Measurements from ENCODE around the gene RNLS. TPM values are rescaled to one million over a fixed set of nuclear protein-coding genes. Genes with fewer than 3 reads are reported as not detected.

RNLS gene
- total RNA-seq, 1 donor from 2014 or later: 8.7 TPM

DNA sequence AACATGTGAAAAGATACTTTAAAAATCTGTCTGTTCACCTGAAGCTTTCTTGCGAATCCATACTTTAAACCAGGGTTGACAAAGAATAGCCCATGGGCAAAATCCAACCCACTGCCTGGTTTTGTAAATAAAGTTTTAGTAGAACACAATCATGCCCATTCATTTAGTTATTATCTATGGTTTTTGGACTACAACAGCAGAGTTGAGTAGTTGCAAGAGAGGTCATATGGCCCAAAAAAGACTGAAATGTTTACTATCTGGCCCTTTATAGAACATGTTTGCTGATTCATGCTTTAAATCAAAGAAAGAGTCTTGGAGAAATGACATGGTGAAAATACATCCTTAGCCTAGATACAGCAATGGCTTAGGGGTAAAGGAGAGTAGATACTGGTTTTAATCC lies 356.2 kb downstream of the RNLS start:
- FAIRE-seq: no peak
- TF ChIP-seq CTCF (IDR thresholded peaks at IDR 0.05; ENCODE audit: insufficient read depth, low read length, severe bottlenecking): no peak

DNA sequence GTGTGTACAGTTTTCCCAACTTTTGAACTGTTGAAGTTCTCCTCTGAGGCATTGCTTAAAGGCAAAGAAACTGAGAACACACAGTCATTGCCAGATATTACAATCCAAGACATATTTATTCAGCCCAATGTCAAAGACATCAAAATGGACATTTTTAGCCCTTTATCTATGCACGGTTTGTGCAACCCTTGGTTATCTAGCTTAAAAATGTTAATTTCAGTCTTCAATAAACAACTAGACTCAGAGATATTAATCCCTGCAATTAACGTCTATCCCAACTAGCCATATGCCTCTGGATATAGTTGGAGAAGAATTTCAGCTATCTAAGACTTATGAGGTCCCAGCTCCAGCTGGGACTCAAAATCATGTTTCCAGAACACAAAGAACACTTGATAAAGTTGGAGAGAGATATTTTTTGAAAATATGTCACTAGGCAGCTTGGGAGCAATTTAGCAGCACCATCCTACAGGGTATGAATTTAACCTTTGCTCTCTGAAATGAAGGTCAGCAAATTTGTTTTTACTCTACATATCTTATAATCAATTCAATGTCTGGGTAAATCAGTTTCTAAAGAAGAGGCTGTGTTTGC lies 357.0 kb downstream of the RNLS start:
- Histone ChIP-seq H3K4me3 (ENCODE audit: low read depth, low read length) (no peak overlapping the region), H3K27me3 (ENCODE audit: control insufficient read depth, insufficient read depth, low read length) (no peaks in the 10 kb centered on the region), H3K36me3 (ENCODE audit: control insufficient read depth, insufficient read depth, low read length) (no peaks in the 10 kb centered on the region)
- TF ChIP-seq CTCF (IDR thresholded peaks at IDR 0.05; ENCODE audit: insufficient read depth, low read length, severe bottlenecking): no peak
- no peak for FAIRE-seq
- DNase-seq (ENCODE audit: low read depth): no peak

More for the DNA sequence above, 356.2 kb downstream of the RNLS start:
- no peaks in the 10 kb centered on the region for H3K36me3 ChIP-seq (ENCODE audit: control insufficient read depth, insufficient read depth, low read length)
- DNase-seq (ENCODE audit: low read depth): no peak
- no peaks in the 10 kb centered on the region for H3K27me3 ChIP-seq (ENCODE audit: control insufficient read depth, insufficient read depth, low read length)
- H3K4me3 ChIP-seq (ENCODE audit: low read depth, low read length): no peak overlapping the region

Other genes with a start within 250 kb of the RNLS start
- gene LIPJ, start 3.4 kb upstream of the RNLS start, total RNA-seq: not detected in 2 replicates
- not detected in 2 replicates for gene LIPF, start 81.1 kb upstream of the RNLS start, total RNA-seq
- 0.13 TPM in 1 of 2 replicates, not detected in the other for gene LIPK, start 122.9 kb upstream of the RNLS start, total RNA-seq
- gene LIPN, start 176.7 kb upstream of the RNLS start, total RNA-seq: 1.3 TPM in 1 of 2 replicates, not detected in the other
- gene LIPM, start 219.4 kb upstream of the RNLS start, total RNA-seq: not detected in 2 replicates